GM21737 (cell line): ENCODE results near the gene TRIM43B.
"Not testable (repeated sequence)": the region's sequence is repeated elsewhere in the genome, so short reads cannot be mapped to it uniquely, and the experiment has no call there.

Source experiments
- ATAC-seq: cut with Tn5 transposase; IDR thresholded peaks from one replicate; pipeline ENCODE4 v1.9.1; 2021; ENCODE audit warnings: mild to moderate bottlenecking, moderate library complexity; ENCODE audit not compliant: unreplicated experiment

TRIM43B gene

GRCh38 chr2:95484654-95485053 is at the start of gene TRIM43B:
Gene TRIM43B, minus strand, starts transcription at chr2:95484754. Its CDS starts 2,040 bp downstream, at chr2:95482714.
- ATAC-seq = not testable (repeated sequence)

DNA sequence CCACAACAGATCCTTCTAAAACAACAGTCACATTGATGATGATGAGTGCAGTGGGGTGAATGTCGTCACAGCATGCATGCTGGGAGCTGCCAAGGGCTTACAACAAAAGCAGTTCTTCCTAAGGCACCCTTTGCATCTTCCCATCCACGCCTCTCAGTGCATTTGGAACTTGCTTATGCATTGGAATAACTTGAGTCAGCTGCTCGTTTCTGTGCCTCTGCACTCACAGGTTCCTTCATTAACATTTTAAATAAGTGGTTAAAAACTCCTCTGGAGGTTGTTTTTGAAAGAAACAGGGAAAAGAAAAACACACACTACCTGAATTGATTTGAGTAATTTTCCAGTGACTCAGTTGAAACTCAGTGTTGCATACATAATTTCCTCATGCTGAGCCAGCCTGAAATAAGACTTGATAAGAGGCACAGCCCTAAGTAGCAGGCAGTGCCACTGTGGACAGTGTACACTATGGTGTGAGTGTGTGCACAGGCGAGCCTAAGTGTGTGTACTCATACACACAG is 46.8 kb upstream of the TRIM43B start:
- no peak for ATAC-seq

DNA sequence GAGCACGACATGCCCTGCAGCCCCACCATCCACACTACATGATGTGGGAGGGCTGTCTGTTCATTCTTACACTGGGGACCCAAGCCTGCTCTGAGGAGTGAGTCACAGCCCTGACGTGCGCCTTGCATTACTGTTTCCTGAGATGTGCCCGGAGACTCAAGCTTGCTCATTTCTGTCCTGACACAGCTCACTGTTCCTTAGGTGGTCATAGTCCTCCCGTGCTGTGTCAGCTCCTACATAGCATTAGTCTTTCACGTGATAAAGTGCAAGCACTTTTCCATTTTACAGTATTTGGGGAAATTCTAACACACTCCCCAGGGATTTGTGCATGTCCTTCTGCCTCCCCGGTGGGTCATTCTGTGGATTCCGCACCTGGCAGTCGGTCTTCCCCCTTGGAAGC is 46.2 kb upstream of the TRIM43B start:
- ATAC-seq = peak; percentile 65

DNA sequence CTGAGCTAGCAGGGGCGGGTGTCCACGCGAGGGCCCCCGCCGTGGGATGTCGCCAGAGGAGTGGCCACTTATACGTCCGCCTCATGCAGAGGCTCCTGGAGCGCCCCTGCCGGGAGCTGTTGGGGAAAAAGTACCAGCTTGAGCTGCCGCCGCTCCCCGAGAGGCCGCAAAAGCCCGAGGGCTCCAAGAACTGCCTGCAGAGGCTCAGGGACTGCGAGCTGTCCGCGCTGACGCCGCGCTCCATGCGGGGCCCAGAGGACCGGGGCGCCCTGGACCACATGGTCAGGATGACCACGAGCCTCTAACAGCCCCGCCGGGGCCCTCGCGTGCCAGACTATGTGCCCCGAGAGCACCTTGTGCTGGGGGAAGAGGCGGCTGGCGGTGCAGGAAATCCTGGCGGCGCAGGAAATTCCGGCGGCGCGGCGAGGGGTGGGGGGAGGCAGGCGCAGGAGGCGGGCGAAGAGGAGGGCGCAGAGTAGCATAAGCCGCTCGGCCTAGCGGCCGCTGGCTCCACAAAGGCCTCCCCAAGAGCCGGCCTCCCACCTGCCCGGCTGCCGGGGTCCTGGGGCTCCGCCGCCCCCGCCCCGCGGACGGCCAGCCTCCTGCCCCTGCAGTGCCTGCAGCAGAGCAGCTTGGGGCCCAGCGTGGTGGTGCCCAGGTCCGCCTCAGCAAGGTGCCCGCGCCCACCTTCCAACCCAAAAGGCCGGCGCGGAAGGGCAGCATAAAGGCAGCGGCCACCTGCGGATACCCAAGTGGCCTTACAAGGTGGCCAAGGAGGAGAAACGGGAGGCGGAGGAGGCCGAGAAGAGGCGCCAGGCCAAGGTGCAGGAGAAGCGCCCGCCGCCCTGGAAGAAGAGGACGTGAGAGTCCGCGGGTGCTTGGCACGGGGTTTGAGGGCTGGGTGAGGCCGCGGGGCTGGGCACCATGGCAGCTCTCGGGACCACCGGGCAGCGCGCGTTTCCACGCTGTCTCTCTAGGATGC is 42.1 kb upstream of the TRIM43B start:
- peak; percentile 66 for ATAC-seq

- no peak for ATAC-seq
Measured at GRCh38 chr2:95525294-95526035, 40.9 kb upstream of the TRIM43B start.

GRCh38 chr2:95524195-95524594 is 39.6 kb upstream of the TRIM43B start:
- ATAC-seq = no peak

DNA sequence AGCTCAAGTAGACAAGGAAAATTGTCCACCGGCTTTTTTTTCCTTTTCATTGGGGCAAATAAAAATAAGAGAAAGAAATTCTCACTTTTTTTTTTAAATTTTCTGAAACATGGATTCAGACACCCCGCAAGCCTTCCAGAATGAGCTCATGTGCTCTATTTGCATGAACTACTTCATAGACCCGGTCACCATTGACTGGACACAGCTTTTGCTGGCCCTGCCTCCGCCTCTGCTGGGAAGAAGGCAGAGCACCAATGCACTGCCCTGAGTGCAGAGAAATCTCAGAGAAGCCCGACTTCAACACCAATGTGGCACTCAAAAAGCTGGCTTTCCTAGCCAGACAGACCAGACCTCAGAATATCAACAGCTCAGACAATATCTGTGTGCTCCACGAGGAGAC is 30.2 kb upstream of the TRIM43B start:
- ATAC-seq = no peak

DNA sequence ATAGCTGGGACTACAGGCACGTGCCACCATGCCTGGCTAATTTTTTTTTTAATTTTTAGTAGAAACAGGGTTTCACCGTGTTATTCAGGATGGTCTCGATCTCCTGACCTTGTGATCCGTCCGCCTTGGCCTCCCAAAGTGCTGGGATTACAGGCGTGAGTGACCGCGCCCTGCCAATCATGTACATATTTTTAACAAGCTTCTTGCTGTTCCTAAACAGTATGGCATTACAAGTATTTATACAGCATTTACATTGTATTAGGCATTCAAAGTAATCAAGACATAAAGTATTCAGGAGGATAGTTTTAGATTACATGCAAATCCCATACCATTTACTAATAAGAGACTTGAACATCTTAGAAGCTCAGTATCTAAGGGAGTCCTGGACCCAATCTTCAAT is 29.7 kb upstream of the TRIM43B start:
- not testable (repeated sequence) for ATAC-seq

- ATAC-seq = no peak
Measured at GRCh38 chr2:95509408-95509807, 24.9 kb upstream of the TRIM43B start.

DNA sequence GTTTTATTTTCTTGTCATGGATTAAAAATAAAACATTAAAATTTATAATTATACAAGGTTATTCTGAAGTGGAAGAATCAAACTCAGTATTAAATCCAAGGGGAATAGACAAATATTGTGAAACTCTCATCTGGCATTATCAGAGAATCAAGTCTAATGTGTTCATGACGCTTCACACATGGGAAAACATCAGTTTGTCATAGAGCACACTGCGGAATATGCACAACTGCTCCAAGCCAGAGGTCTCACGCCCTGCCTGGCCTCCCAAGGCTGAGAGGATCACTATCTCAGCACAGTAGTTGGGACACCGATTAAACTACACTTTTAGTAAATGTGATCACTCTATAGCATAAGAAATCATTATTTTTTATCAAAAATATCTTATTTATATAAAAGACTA is 20.7 kb upstream of the TRIM43B start:
- ATAC-seq = no peak

DNA sequence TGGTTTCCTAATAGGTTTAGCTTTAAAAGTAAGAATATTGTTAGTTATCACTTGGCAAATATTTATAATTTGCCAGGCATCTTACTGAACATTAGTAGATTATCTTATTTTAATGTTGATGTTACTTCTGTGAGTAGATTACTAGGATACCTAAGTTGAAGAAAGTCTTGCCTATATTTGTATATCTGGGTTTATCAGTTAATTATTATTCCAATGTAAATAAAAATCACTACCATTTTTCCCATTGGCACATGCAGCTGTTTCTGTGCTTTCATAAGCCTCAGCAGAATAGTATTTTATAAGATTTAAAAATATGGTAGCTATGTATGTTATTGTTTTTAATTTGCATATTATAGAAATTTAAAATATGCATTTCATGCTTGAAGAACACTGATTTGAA is 16.3 kb upstream of the TRIM43B start:
- ATAC-seq = no peak

DNA sequence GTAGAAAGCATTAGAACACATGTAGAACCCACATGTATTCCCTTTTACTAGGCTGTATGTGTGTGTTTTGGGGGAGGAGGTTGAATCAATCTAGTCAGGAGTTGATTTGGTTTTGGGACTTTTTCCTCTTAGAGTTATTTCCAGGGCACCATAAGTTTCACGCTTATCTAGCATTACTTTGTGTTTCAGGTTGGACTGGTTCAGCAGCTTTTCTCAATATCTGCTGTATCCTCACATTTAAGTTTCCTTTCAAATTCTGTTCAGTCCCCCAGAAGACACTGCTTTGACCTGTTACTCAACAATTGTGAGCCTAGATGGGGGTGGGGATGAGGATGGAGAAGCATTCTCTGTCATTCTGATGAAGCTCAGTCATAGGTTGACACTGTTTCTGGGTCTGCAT is 7.5 kb upstream of the TRIM43B start:
- ATAC-seq = not testable (repeated sequence)

DNA sequence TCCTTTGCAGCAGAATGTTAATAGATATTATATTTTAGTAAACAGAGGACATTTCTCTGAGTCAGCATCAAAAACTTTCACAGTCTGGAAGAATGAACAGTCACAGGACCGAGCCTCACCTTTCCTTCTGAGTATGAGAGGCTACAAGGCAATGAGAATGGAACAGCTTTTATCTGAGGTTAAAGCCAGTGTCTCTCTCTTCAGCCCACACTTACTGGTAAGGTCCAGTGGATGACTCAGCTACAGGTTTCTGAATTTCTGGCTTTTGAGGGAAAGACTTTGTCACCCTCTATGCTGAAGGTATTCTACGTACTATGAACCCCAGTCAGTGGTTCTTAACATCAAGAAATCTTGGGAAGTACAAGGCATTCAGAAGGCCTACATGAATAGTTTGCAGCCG is 9.5 kb downstream of the TRIM43B start:
- not testable (repeated sequence) for ATAC-seq

DNA sequence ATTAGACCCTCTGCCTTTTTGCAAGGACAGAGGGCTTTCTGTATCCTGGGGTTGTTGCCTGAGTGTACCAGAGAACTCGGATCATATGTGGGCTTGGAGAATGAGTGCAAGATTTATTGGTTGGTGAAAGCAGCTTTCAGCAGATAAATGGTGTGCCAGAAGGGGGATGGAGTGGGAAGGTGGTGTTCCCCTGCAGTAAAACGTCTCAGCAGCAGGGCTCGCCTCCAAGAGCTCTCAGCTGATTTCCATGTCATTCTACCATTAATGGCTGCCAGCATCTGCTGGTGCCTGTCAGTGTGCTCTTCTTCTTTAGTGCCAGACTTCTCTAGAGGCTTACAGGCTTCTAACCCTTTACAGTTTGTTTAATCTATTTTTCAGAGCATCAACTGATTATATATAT is 16.6 kb downstream of the TRIM43B start:
- not testable (repeated sequence) for ATAC-seq

DNA sequence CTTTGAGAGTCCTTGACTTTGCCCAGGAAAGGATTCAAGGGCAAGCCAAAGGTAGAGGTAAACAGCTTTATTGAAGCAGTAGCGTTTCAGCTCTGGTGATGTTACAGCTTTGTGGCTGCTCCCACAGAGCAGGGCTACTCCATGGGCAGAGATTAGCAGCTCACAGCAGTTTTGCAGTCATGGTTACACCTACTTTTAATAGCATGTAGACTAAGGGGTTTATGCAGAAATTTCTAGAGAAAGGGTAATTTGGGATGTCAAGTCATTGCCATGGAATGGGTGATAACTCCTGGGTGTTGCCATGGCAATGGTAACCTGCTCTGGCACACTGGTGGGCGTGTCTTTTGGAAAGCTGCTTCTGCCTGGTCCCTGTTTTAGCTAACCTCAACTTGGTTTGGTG is 18.0 kb downstream of the TRIM43B start:
- not testable (repeated sequence) for ATAC-seq

DNA sequence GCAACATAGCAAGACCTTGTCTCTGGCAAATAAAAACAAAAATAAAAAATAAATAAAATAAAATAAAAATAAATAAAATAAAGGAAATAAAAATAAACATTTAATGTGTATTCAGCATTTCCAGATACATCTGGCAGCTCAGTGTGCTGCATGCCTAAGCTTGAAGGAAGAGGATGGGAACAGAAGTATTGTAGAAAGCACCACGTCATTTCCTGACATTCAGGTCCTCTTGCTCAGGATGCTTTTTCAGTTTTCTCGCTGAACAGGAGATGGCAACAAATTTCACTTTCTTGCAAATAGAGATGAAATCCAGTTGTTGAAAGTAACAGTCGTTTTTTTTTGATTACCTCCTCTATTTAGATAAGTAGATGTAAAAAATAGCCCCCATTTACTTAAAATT is 21.3 kb downstream of the TRIM43B start:
- not testable (repeated sequence) for ATAC-seq

DNA sequence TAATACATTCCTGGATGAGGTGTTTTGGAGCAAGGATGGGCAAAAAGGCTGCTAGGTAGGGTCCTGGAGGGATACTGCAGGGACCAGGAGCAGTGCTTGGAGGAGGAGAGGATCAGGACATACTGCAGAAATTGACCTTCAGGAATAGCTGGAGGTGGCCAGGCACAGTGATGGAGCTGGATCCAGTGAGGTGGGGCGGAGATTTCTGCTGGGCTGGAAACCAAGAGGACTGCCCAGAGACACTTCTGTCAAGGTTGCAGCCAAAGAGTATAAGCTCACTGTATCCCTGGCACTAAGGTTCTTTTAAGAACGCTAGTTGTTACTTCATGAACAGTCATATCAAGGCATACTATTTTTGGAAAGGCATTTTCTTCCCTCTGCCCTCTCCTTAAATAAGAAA is 39.2 kb downstream of the TRIM43B start:
- not testable (repeated sequence) for ATAC-seq

- not testable (repeated sequence) for ATAC-seq
Measured at GRCh38 chr2:95442474-95443099, 42.0 kb downstream of the TRIM43B start.

GRCh38 chr2:95435872-95436209 is 48.7 kb downstream of the TRIM43B start:
- ATAC-seq = not testable (repeated sequence)

DNA sequence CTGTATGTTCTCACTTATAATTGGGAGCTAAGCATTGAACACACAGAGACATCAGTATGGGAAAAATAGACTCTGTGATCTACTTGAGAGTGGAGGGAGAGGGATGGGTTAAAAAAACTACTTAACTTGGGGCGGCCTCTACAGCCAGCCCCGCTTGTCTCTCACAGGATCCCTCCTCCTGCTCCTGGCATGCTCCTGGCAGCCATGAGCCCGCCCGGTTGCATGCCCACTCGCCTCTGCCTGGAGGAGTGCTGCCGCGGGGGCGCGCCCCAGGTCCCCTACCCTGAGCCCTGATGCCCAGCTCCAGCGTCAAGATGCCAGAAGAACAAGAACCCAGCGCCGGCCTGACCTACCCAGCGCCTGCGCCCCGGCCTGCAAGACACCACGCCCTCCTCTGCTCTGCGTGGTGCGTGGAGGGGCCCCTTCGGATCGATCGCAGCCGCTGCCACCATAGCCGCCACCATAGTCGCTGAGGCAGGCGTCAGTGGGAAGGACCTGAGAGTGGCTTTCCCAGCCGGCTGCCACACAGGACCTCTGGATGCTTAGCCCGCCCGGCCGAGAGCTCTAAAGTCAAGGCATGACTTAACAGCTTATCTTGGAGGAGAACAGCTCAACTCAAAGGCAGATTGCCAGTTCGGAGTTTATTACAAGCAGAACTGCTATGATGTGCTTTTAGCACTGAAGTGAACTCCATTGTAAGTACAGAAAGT is 49.2 kb downstream of the TRIM43B start:
- not testable (repeated sequence) for ATAC-seq
